Activated naive CD4-positive, alpha-beta T cell treated with anti-CD3 and anti-CD28 coated beads, Interleukin-2, amount 50 U/mL, for 72 hours (primary cell): ENCODE measurements around the gene AIM2. TPM values are rescaled to one million over a fixed set of nuclear protein-coding genes. Genes with fewer than 3 reads are reported as not detected.
A peak's percentile ranks its signal among the peaks of the same experiment; 100 is the strongest.

Experiments
- ATAC-seq, 2 donors: fragments of 150-1000 bp; cut with Tn5 transposase; 2 replicates each; pipeline ENCODE4 v1.10.0; 2021; ENCODE audit warnings: mild to moderate bottlenecking in 2 of 2, moderate library complexity in 2 of 2
- DNase-seq, 2 donors: peaks; one replicate each; pipeline ENCODE4 v3.0.0; 2021 to 2022; ENCODE audit warnings: low spot score in 2 of 2
- H3K27ac Mint-ChIP-seq, 2 donors: one replicate each; pipeline ENCODE4 v1.8.0; 2022; ENCODE audit warnings: mild to moderate bottlenecking in 2 of 2, mixed read lengths in 2 of 2
- H3K36me3 Mint-ChIP-seq, 2 donors: one replicate each; pipeline ENCODE4 v1.8.0; 2022; ENCODE audit warnings: mixed read lengths in 2 of 2
- H3K9me3 Mint-ChIP-seq, 2 donors: one replicate each; pipeline ENCODE4 v1.8.0; 2022; ENCODE audit warnings: mixed read lengths in 2 of 2
- total RNA-seq, 2 donors: library from RNA; stranded (reverse); gene quantifications; one replicate each; pipeline ENCODE4 v1.2.3, GENCODE V29; 2022

AIM2 gene
- total RNA-seq, 2 donors from 2014 or later: 14.4 to 23.6 TPM

- Mint-ChIP-seq H3K9me3 (no peaks in the 10 kb centered on the region), H3K36me3 (no peaks in the 10 kb centered on the region), H3K27ac (peak overlapping the region; percentile 55 to 69)
- DNase-seq (no peak), ATAC-seq (peak; percentile 32 to 41)
These were observed 12.1 kb upstream of the AIM2 start for GRCh38 chr1:159088546-159089183.

GRCh38 chr1:159088050-159088449 lies 11.5 kb upstream of the AIM2 start:
- no peak for DNase-seq
- Mint-ChIP-seq H3K36me3 (no peaks in the 10 kb centered on the region), H3K9me3 (no peaks in the 10 kb centered on the region), H3K27ac (peak overlapping the region; percentile 39 to 55)
- peak in 1 of 2 donors; percentile 60 for ATAC-seq

GRCh38 chr1:159084867-159085266 lies 8.3 kb upstream of the AIM2 start:
- Mint-ChIP-seq H3K9me3 (no peaks in the 10 kb centered on the region), H3K27ac (no peak overlapping the region), H3K36me3 (no peaks in the 10 kb centered on the region)
- no peak for DNase-seq
- ATAC-seq: no peak

- no peaks in the 10 kb centered on the region for H3K36me3 Mint-ChIP-seq
- ATAC-seq: no peak
- no peak overlapping the region for H3K27ac Mint-ChIP-seq
- no peak for DNase-seq
- no peaks in the 10 kb centered on the region for H3K9me3 Mint-ChIP-seq
These were observed 7.6 kb upstream of the AIM2 start for GRCh38 chr1:159084152-159084551.

- no peak for ATAC-seq
- DNase-seq: no peak
- Mint-ChIP-seq H3K27ac (no peak overlapping the region), H3K36me3 (no peaks in the 10 kb centered on the region), H3K9me3 (peaks cover 0 to 4% of the 10 kb centered on the region in 2 donors)
These were observed 6.4 kb upstream of the AIM2 start for GRCh38 chr1:159083013-159083412.

- ATAC-seq (no peak), DNase-seq (no peak)
- Mint-ChIP-seq H3K27ac (no peak overlapping the region), H3K36me3 (no peaks in the 10 kb centered on the region), H3K9me3 (peaks cover 0 to 8% of the 10 kb centered on the region in 2 donors)
These were observed 5.1 kb upstream of the AIM2 start for GRCh38 chr1:159081626-159082025.

- ATAC-seq (peak in 1 of 2 donors; percentile 13), DNase-seq (no peak)
- peaks cover 0 to 8% of the 10 kb centered on the region in 2 donors for H3K9me3 Mint-ChIP-seq
- H3K27ac Mint-ChIP-seq: no peak overlapping the region
- H3K36me3 Mint-ChIP-seq: no peaks in the 10 kb centered on the region
These were observed 3.0 kb upstream of the AIM2 start for GRCh38 chr1:159079525-159079924.

GRCh38 chr1:159077120-159077961 lies 775 bp upstream of the AIM2 start:
- H3K27ac Mint-ChIP-seq: peak overlapping the region; percentile 95 to 98
- H3K9me3 Mint-ChIP-seq: peaks cover 0 to 8% of the 10 kb centered on the region in 2 donors
- DNase-seq (peak; percentile 90 to 97), ATAC-seq (peak; percentile 87 to 90)
- peaks cover 0 to 3% of the 10 kb centered on the region in 2 donors for H3K36me3 Mint-ChIP-seq

GRCh38 chr1:159071970-159072582 lies 4.5 kb downstream of the AIM2 start:
- Mint-ChIP-seq H3K36me3 (peaks cover 7 to 17% of the 10 kb centered on the region in 2 donors), H3K27ac (peak overlapping the region; percentile 31 to 62), H3K9me3 (no peaks in the 10 kb centered on the region)
- DNase-seq (no peak), ATAC-seq (peak in 1 of 2 donors; percentile 15)

GRCh38 chr1:159068886-159069285 lies 7.7 kb downstream of the AIM2 start:
- peak overlapping the region in 1 of 2 donors; percentile 93 for H3K27ac Mint-ChIP-seq
- ATAC-seq (peak; percentile 25 to 31), DNase-seq (no peak)
- peaks cover 15 to 17% of the 10 kb centered on the region in 2 donors for H3K36me3 Mint-ChIP-seq
- no peaks in the 10 kb centered on the region for H3K9me3 Mint-ChIP-seq

GRCh38 chr1:159067699-159068621 lies 8.6 kb downstream of the AIM2 start:
- Mint-ChIP-seq H3K27ac (peak overlapping the region; percentile 91 to 93), H3K36me3 (peaks cover 21 to 25% of the 10 kb centered on the region in 2 donors), H3K9me3 (no peaks in the 10 kb centered on the region)
- peak; percentile 76 to 82 for ATAC-seq
- DNase-seq: no peak

- H3K27ac Mint-ChIP-seq: no peak overlapping the region
- ATAC-seq (no peak), DNase-seq (no peak)
- peaks cover 22 to 25% of the 10 kb centered on the region in 2 donors for H3K36me3 Mint-ChIP-seq
- no peaks in the 10 kb centered on the region for H3K9me3 Mint-ChIP-seq
These were observed 10.5 kb downstream of the AIM2 start for GRCh38 chr1:159066108-159066507.

GRCh38 chr1:159065106-159065505 lies 11.5 kb downstream of the AIM2 start:
- no peaks in the 10 kb centered on the region for H3K9me3 Mint-ChIP-seq
- ATAC-seq: no peak
- H3K36me3 Mint-ChIP-seq: peaks cover 22 to 25% of the 10 kb centered on the region in 2 donors

GRCh38 chr1:159058751-159059150 lies 17.8 kb downstream of the AIM2 start:
- Mint-ChIP-seq H3K9me3 (no peaks in the 10 kb centered on the region), H3K27ac (peak overlapping the region in 1 of 2 donors; percentile 30), H3K36me3 (peaks cover 17 to 32% of the 10 kb centered on the region in 2 donors)
- DNase-seq (no peak), ATAC-seq (no peak)

More at GRCh38 chr1:159065106-159065505, 11.5 kb downstream of the AIM2 start:
- DNase-seq: no peak
- H3K27ac Mint-ChIP-seq: no peak overlapping the region

GRCh38 chr1:159056069-159056698 lies 20.4 kb downstream of the AIM2 start:
- no peak for ATAC-seq
- peak overlapping the region; percentile 38 to 65 for H3K27ac Mint-ChIP-seq
- H3K36me3 Mint-ChIP-seq: peaks cover 29 to 44% of the 10 kb centered on the region in 2 donors
- DNase-seq: no peak
- no peaks in the 10 kb centered on the region for H3K9me3 Mint-ChIP-seq

GRCh38 chr1:159055181-159055641 lies 21.4 kb downstream of the AIM2 start:
- H3K36me3 Mint-ChIP-seq: peaks cover 38 to 54% of the 10 kb centered on the region in 2 donors
- ATAC-seq (no peak), DNase-seq (no peak)
- peak overlapping the region; percentile 39 to 65 for H3K27ac Mint-ChIP-seq
- no peaks in the 10 kb centered on the region for H3K9me3 Mint-ChIP-seq
